ENCODE results near the gene GNPDA2. TPM values are rescaled to one million over a fixed set of nuclear protein-coding genes. Genes with fewer than 3 reads are reported as not detected.
A peak's percentile ranks its signal among the peaks of the same experiment; 100 is the strongest.

The GNPDA2 gene
- total and polyA plus RNA-seq, 9 of the 15 experiments (the other 6 are each of a cell fraction or from before 2014, with no cell fraction given), result 10.6 to 20.4 (median 13.0) TPM

- TF ChIP-seq HMG20B (CRISPR knock-in tag; IDR thresholded peaks at IDR 0.05) (no peak), GATAD2B (IDR thresholded peaks at IDR 0.05; ENCODE audit: borderline replicate concordance) (no peak), TAF15 (IDR thresholded peaks at IDR 0.05; ENCODE audit: low read depth, low read length) (no peak), NFIX (CRISPR knock-in tag; IDR thresholded peaks at IDR 0.05; ENCODE audit: low read depth) (no peak), HDAC8 (tag; IDR thresholded peaks at IDR 0.05) (0 out of 2 replicates have a peak, but pooled peaks have one; percentile 24), ZBTB33 (CRISPR knock-in tag; IDR thresholded peaks at IDR 0.05) (no peak), DDX20 (tag; IDR thresholded peaks at IDR 0.05; ENCODE audit: low read depth) (no peak), THRA (IDR thresholded peaks at IDR 0.05) (no peak), ZC3H8 (IDR thresholded peaks at IDR 0.05) (no peak), KDM5B (IDR thresholded peaks at IDR 0.05; ENCODE audit: insufficient replicate concordance, low read depth, low read length) (peak; percentile 79), XRCC3 (IDR thresholded peaks at IDR 0.05) (no peak), SNAPC5 (CRISPR knock-in tag; IDR thresholded peaks at IDR 0.05) (no peak), BRD4 (IDR thresholded peaks at IDR 0.05) (no peak), SIX5 (IDR thresholded peaks at IDR 0.05; ENCODE audit: borderline replicate concordance in 1 of 2, insufficient read depth in 1 of 2, low read depth in 1 of 2, low read length in 2 of 2) (no peak), CEBPZ (IDR thresholded peaks at IDR 0.05; ENCODE audit: borderline replicate concordance, low read depth, low read length) (no peak), MBD2 (IDR thresholded peaks at IDR 0.05; ENCODE audit: borderline replicate concordance, low read depth) (no peak), ZBTB17 (CRISPR knock-in tag; IDR thresholded peaks at IDR 0.05) (no peak), PRMT5 (CRISPR knock-in tag; IDR thresholded peaks at IDR 0.05) (no peak), SLC30A9 (CRISPR knock-in tag; IDR thresholded peaks at IDR 0.05) (no peak), XRCC4 (IDR thresholded peaks at IDR 0.05; ENCODE audit: extremely low read depth, insufficient read depth, insufficient read length) (no peak), JUND (IDR thresholded peaks at IDR 0.05; ENCODE audit: borderline replicate concordance, low read depth, low read length) (no peak), JUND (tag; IDR thresholded peaks at IDR 0.05; ENCODE audit: borderline replicate concordance, low read depth, low read length) (no peak; the same call in 2 of the 3 replicates)
Observed at GRCh38 chr4:44726038-44726871, at the start of gene GNPDA2 (continued).

Measured in K562 (cell line).